Fibroblast of the aortic adventitia (primary cell): ENCODE measurements around the gene IFI35. TPM values are rescaled to one million over a fixed set of nuclear protein-coding genes. Genes with fewer than 3 reads are reported as not detected.
"Not testable (repeated sequence)": the region's sequence is repeated elsewhere in the genome, so short reads cannot be mapped to it uniquely, and the experiment has no call there.

ENCODE experiments used
- DNase-seq: peaks from one replicate; pipeline ENCODE4 v3.0.0-alpha.2; 2010; ENCODE audit warnings: low read depth
- H3K4me3 ChIP-seq: 2 replicates; pipeline ENCODE4 v1.5.1; 2011; ENCODE audit warnings: low read depth, mild to moderate bottlenecking, control low read depth, low read length, moderate library complexity
- CTCF ChIP-seq: IDR thresholded peaks from 2 replicates; pipeline ENCODE4 v1.5.1; 2011; ENCODE audit warnings: mild to moderate bottlenecking, low read length, control low read depth, inconsistent platforms; ENCODE audit not compliant: insufficient read depth
- total RNA-seq: library from RNA; depleted of rRNA; stranded (reverse); fragments of >200 nt; gene quantifications from 2 replicates; pipeline ENCODE4 v1.2.3, GENCODE V29; 2012; ENCODE audit warnings: low replicate concordance

The IFI35 gene
- total RNA-seq, 1 donor, result 34.7 TPM

GRCh38 chr17:42989141-42989540 is 17.4 kb upstream of the IFI35 start:
- no peak overlapping the region for H3K4me3 ChIP-seq
- no peak for TF ChIP-seq CTCF
- DNase-seq, result no peak

- DNase-seq, result no peak
- no peak overlapping the region for H3K4me3 ChIP-seq
- TF ChIP-seq CTCF, result no peak
These were observed 16.6 kb upstream of the IFI35 start for GRCh38 chr17:42989726-42990652.

- no peak for DNase-seq
- no peak overlapping the region for H3K4me3 ChIP-seq
- TF ChIP-seq CTCF, result no peak
These were observed 15.1 kb upstream of the IFI35 start for GRCh38 chr17:42991471-42991870.

- no peak overlapping the region for H3K4me3 ChIP-seq
- no peak for TF ChIP-seq CTCF
- DNase-seq, result no peak
These were observed 13.7 kb upstream of the IFI35 start for GRCh38 chr17:42992872-42993271.

- H3K4me3 ChIP-seq, DNase-seq: not testable (repeated sequence)
These were observed 12.7 kb upstream of the IFI35 start for GRCh38 chr17:42993913-42994312.

- no peak for DNase-seq
- H3K4me3 ChIP-seq, result peak overlapping the region; percentile 38
- no peak for TF ChIP-seq CTCF
These were observed 9.1 kb upstream of the IFI35 start for GRCh38 chr17:42997390-42997983.
